H9 (cell line): ENCODE results near the gene IL17A. TPM values are rescaled to one million over a fixed set of nuclear protein-coding genes. Genes with fewer than 3 reads are reported as not detected.

Source experiments
- DNase-seq: peaks from one replicate; pipeline ENCODE4 v3.0.0-alpha.2; 2017
- H2AFZ ChIP-seq: one replicate; pipeline ENCODE4 v1.6.1; 2013; ENCODE audit warnings: mild to moderate bottlenecking, low read length, control low read depth, moderate library complexity
- H2AK5ac ChIP-seq: 2 replicates; pipeline ENCODE4 v1.6.1; 2013; ENCODE audit warnings: low read length, control low read depth, mixed read lengths; ENCODE audit not compliant: insufficient read length
- H2BK120ac ChIP-seq: one replicate; pipeline ENCODE4 v1.6.1; 2013; ENCODE audit warnings: low read depth, mild to moderate bottlenecking, low read length, control low read depth, inconsistent platforms; ENCODE audit not compliant: poor library complexity, severe bottlenecking
- H2BK12ac ChIP-seq: 2 replicates; pipeline ENCODE4 v1.6.1; 2013; ENCODE audit warnings: low read length, control low read depth, mixed read lengths, low read depth; ENCODE audit not compliant: insufficient read length
- H2BK15ac ChIP-seq: 2 replicates; pipeline ENCODE4 v1.6.1; 2013; ENCODE audit warnings: low read depth, low read length, control low read depth
- H2BK20ac ChIP-seq: one replicate; pipeline ENCODE4 v1.6.1; 2013; ENCODE audit warnings: low read depth, mild to moderate bottlenecking, low read length, control low read depth, inconsistent platforms; ENCODE audit not compliant: poor library complexity, severe bottlenecking
- H2BK5ac ChIP-seq: 2 replicates; pipeline ENCODE4 v1.6.1; 2013; ENCODE audit warnings: low read length, control low read depth, mixed read lengths; ENCODE audit not compliant: insufficient read length
- H3K14ac ChIP-seq: 2 replicates; pipeline ENCODE4 v1.6.1; 2013; ENCODE audit warnings: low read length, control low read depth; ENCODE audit not compliant: insufficient read depth
- H3K18ac ChIP-seq: 2 replicates; pipeline ENCODE4 v1.6.1; 2013; ENCODE audit warnings: low read depth, mild to moderate bottlenecking, mixed read lengths, low read length, control low read depth; ENCODE audit not compliant: insufficient read length
- H3K23ac ChIP-seq: 2 replicates; pipeline ENCODE4 v1.6.1; 2013; ENCODE audit warnings: low read length, control low read depth, mixed read lengths, low read depth; ENCODE audit not compliant: insufficient read length
- H3K23me2 ChIP-seq: 2 replicates; pipeline ENCODE4 v1.6.1; 2013; ENCODE audit warnings: low read depth, mild to moderate bottlenecking, mixed read lengths, low read length, control low read depth; ENCODE audit not compliant: insufficient read length, poor library complexity, severe bottlenecking
- H3K27ac ChIP-seq: 2 replicates; pipeline ENCODE4 v1.5.1; 2013; ENCODE audit warnings: low read length, control low read depth, mixed read lengths, low read depth; ENCODE audit not compliant: insufficient read length
- H3K27me3 ChIP-seq: 2 replicates; pipeline ENCODE4 v1.6.1; 2013; ENCODE audit warnings: low read length, control low read depth, inconsistent platforms; ENCODE audit not compliant: insufficient read depth
- H3K4ac ChIP-seq: 2 replicates; pipeline ENCODE4 v1.6.1; 2013; ENCODE audit warnings: low read depth, mild to moderate bottlenecking, control low read depth, inconsistent platforms, low read length, moderate library complexity
- H3K4me1 ChIP-seq: 2 replicates; pipeline ENCODE4 v1.6.1; 2013; ENCODE audit warnings: low read length, control low read depth, inconsistent platforms; ENCODE audit not compliant: insufficient read depth
- H3K4me2 ChIP-seq: 2 replicates; pipeline ENCODE4 v1.6.1; 2013; ENCODE audit warnings: low read length, control low read depth, mixed read lengths; ENCODE audit not compliant: insufficient read length, insufficient read depth
- H3K56ac ChIP-seq: 2 replicates; pipeline ENCODE4 v1.6.1; 2013; ENCODE audit warnings: low read depth, mild to moderate bottlenecking, mixed read lengths, low read length, control low read depth; ENCODE audit not compliant: insufficient read length
- H3K79me1 ChIP-seq: 2 replicates; pipeline ENCODE4 v1.6.1; 2013; ENCODE audit warnings: low read depth, mild to moderate bottlenecking, moderate library complexity, low read length, control low read depth, inconsistent platforms; ENCODE audit not compliant: insufficient read depth, poor library complexity, severe bottlenecking
- H3K79me2 ChIP-seq: 2 replicates; pipeline ENCODE4 v1.6.1; 2013; ENCODE audit warnings: low read length, control low read depth, inconsistent platforms; ENCODE audit not compliant: insufficient read depth
- H3K9ac ChIP-seq: 2 replicates; pipeline ENCODE4 v1.6.1; 2013; ENCODE audit warnings: low read length, control low read depth, mixed read lengths; ENCODE audit not compliant: insufficient read length; ENCODE audit errors: extremely low read depth
- H3K9me3 ChIP-seq: one replicate; pipeline ENCODE4 v1.6.1; 2013; ENCODE audit warnings: low read depth, low read length, inconsistent platforms; ENCODE audit not compliant: control insufficient read depth
- H3T11ph ChIP-seq: one replicate; pipeline ENCODE4 v1.6.1; 2013; ENCODE audit warnings: mild to moderate bottlenecking, low read length, control low read depth, inconsistent platforms
- H4K20me1 ChIP-seq: one replicate; pipeline ENCODE4 v1.6.1; 2013; ENCODE audit not compliant: control insufficient read depth, insufficient read length, insufficient read depth
- H4K5ac ChIP-seq: 2 replicates; pipeline ENCODE4 v1.6.1; 2013; ENCODE audit warnings: low read depth, mild to moderate bottlenecking, mixed read lengths, low read length, control low read depth; ENCODE audit not compliant: insufficient read length
- H4K8ac ChIP-seq: replicated peaks from 2 replicates; pipeline ENCODE4 v1.6.1; 2013; ENCODE audit warnings: low read length, control low read depth, mixed read lengths, low read depth; ENCODE audit not compliant: insufficient read length
- H4K91ac ChIP-seq: 2 replicates; pipeline ENCODE4 v1.6.1; 2013; ENCODE audit warnings: low read depth, mild to moderate bottlenecking, moderate library complexity, mixed read lengths, low read length, control low read depth; ENCODE audit not compliant: insufficient read length
- H3K27ac Mint-ChIP-seq, 3 experiments: 2 replicates in 2 of 3; 3 replicates in 1 of 3; pipeline ENCODE4 v1.8.0; 2020 to 2021; ENCODE audit warnings: mixed read lengths in 3 of 3, mild to moderate bottlenecking in 1 of 3, moderate library complexity in 1 of 3
- H3K27me3 Mint-ChIP-seq: 2 replicates; pipeline ENCODE4 v1.8.0; 2021; ENCODE audit warnings: low read depth, mild to moderate bottlenecking, moderate library complexity, mixed read lengths
- H3K36me3 Mint-ChIP-seq, 3 experiments: 2 replicates in 2 of 3; 3 replicates in 1 of 3; pipeline ENCODE4 v1.8.0; 2020 to 2021; ENCODE audit warnings: low read depth in 3 of 3, mixed read lengths in 3 of 3; ENCODE audit not compliant: insufficient read depth in 1 of 3
- H3K4me1 Mint-ChIP-seq, 2 experiments: 2 replicates each; pipeline ENCODE4 v1.8.0; 2020; ENCODE audit warnings: mixed read lengths in 2 of 2
- H3K4me3 Mint-ChIP-seq, 2 experiments: 2 replicates in 1 of 2; 3 replicates in 1 of 2; pipeline ENCODE4 v1.8.0; 2020 to 2021; ENCODE audit warnings: mild to moderate bottlenecking in 2 of 2, mixed read lengths in 2 of 2, moderate library complexity in 1 of 2
- H3K9me3 Mint-ChIP-seq, 2 experiments: 2 replicates in 1 of 2; 3 replicates in 1 of 2; pipeline ENCODE4 v1.8.0; 2020; ENCODE audit warnings: mild to moderate bottlenecking in 2 of 2, mixed read lengths in 2 of 2, moderate library complexity in 1 of 2
- WGBS: extraction: QIAGEN DNeasy Blood & Tissue Kit; methylation state at CpG from one replicate; pipeline ENCODE4 v1.1.7; 2013; ENCODE audit warnings: missing lambda C conversion rate, low lambda C conversion rate, mixed read lengths; ENCODE audit not compliant: insufficient read length; ENCODE audit errors: extremely low coverage; 5-methylcytosine and 5-hydroxymethylcytosine counted together
- total RNA-seq: library from RNA; stranded (reverse); gene quantifications from 2 replicates; pipeline ENCODE4 v1.2.1, GENCODE V29; 2021
- TF ChIP-seq, protein P1 (sequence below): fragments of 200-600 bp; sonication (generic); conservative IDR thresholded peaks from 3 replicates; pipeline ENCODE4 v1.8.0; 2021; ENCODE audit warnings: antibody characterized with exemption, mild to moderate bottlenecking

The IL17A gene
- total RNA-seq, 1 experiment from 2014 or later = not detected

DNA sequence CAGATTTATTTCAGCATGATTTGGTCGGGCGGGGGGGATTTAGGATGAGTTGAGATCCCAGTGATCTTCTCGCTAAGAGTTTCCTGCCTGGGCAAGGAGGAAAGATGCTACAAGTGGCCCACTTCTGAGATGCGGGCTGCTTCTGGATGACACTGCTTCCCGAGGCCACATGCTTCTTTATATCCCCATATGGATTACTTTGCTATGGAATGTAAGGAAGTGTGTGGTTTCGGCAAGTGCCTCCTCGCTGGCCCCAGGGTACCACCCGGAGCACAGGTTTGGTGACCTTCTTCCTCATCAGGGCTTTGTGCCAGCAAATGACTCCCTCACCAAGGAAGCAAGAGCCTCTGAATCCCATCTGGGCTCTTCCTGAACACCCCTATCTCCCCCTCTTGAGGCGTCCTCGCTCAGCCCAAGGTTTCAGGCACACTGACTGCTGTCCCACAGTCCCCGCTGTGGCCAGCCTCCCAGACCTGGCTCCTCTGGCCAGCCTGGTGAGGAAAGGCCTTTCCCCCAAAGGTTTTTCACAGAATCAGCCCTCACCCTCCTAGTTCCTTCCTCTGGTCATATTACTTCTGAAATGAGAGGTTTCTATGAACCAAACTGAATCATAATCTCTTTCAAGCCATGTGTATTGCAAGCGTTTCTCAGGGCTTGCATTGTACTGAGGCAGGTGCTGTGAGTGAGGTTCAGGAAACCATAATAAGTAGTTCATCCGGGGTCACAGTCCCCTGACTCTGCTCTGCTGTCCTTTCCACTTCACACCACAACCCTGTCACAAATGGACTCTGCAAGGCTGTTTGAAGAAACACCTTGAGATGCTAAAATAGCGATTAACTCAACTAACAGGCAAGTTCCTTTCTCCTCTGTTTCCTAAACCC is 41.7 kb upstream of the IL17A start:
- H3K4ac ChIP-seq = no peak overlapping the region
- H2BK120ac ChIP-seq = no peak overlapping the region
- no peaks in the 10 kb centered on the region for H3K9me3 Mint-ChIP-seq
- H3K23ac ChIP-seq = no peak overlapping the region
- no peaks in the 10 kb centered on the region for H3K23me2 ChIP-seq
- no peak overlapping the region for H2BK20ac ChIP-seq
- no peak overlapping the region for H3K14ac ChIP-seq
- no peak overlapping the region for H3K4me3 Mint-ChIP-seq
- no peak overlapping the region for H2AK5ac ChIP-seq
- no peak overlapping the region for H3K18ac ChIP-seq
- no peak overlapping the region for H4K8ac ChIP-seq
- H3K9ac ChIP-seq = no peak overlapping the region
- TF ChIP-seq, protein P1, sequence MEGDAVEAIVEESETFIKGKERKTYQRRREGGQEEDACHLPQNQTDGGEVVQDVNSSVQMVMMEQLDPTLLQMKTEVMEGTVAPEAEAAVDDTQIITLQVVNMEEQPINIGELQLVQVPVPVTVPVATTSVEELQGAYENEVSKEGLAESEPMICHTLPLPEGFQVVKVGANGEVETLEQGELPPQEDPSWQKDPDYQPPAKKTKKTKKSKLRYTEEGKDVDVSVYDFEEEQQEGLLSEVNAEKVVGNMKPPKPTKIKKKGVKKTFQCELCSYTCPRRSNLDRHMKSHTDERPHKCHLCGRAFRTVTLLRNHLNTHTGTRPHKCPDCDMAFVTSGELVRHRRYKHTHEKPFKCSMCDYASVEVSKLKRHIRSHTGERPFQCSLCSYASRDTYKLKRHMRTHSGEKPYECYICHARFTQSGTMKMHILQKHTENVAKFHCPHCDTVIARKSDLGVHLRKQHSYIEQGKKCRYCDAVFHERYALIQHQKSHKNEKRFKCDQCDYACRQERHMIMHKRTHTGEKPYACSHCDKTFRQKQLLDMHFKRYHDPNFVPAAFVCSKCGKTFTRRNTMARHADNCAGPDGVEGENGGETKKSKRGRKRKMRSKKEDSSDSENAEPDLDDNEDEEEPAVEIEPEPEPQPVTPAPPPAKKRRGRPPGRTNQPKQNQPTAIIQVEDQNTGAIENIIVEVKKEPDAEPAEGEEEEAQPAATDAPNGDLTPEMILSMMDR = no peak
- H3K36me3 Mint-ChIP-seq = no peaks in the 10 kb centered on the region
- H3K79me1 ChIP-seq = no peaks in the 10 kb centered on the region
- H4K20me1 ChIP-seq = no peaks in the 10 kb centered on the region
- H2AFZ ChIP-seq = no peak overlapping the region
- no peaks in the 10 kb centered on the region for H3K9me3 ChIP-seq
- H3K27ac Mint-ChIP-seq = no peak overlapping the region
- peaks cover 3% of the 10 kb centered on the region for H3K27me3 Mint-ChIP-seq
- H2BK12ac ChIP-seq = no peak overlapping the region
- H3K27ac ChIP-seq = no peak overlapping the region
- DNase-seq = no peak
- H3T11ph ChIP-seq = no peak overlapping the region
- H4K5ac ChIP-seq = no peak overlapping the region
- no peak overlapping the region for H2BK5ac ChIP-seq
- no peaks in the 10 kb centered on the region for H3K4me1 ChIP-seq
- no CpG with 5 or more reads among the region's 14 CpGs for WGBS
- H3K79me2 ChIP-seq = no peaks in the 10 kb centered on the region
- H3K27me3 ChIP-seq = no peaks in the 10 kb centered on the region
- H4K91ac ChIP-seq = no peak overlapping the region
- H3K56ac ChIP-seq = no peak overlapping the region
- H2BK15ac ChIP-seq = no peak overlapping the region
- no peak overlapping the region for H3K4me2 ChIP-seq
- H3K4me1 Mint-ChIP-seq = no peaks in the 10 kb centered on the region
